HepG2 (cell line): Measurements from ENCODE around the gene MSRB3. TPM values are rescaled to one million over a fixed set of nuclear protein-coding genes. Genes with fewer than 3 reads are reported as not detected.

ENCODE experiments used
- ATAC-seq: fragments of 200-7000 bp; cut with Tn5 transposase; 3 replicates; pipeline ENCODE4 v1.9.1; 2020; ENCODE audit warnings: mild to moderate bottlenecking, moderate library complexity
- BruUV-seq: library from RNA; stranded (reverse); fragments of 400-500 nt; replicated peaks from 2 replicates; lab custom pipeline; 2021; lab: Mats Ljungman, UMichigan
- CTCF ChIA-PET: fragments of 300-600 bp; formaldehyde crosslinking; extraction: SDS; loops from one replicate; lab custom pipeline; 2021; ENCODE audit warnings: low total read pairs, inconsistent platforms, low intra/inter-chr PET ratio; lab: Yijun Ruan, JAX
- POLR2A ChIA-PET: fragments of 350-600 bp; sonication (Branson Sonifier 250); formaldehyde crosslinking; loops from one replicate; lab custom pipeline; 2020; ENCODE audit warnings: antibody characterized with exemption, inconsistent platforms; lab: Yijun Ruan, JAX
- DNase-seq: peaks from one replicate; pipeline ENCODE4 v3.0.0-alpha.2; 2015; ENCODE audit warnings: low spot score
- FAIRE-seq: peaks from 3 replicates; lab custom pipeline; 2011; peaks lifted over from hg19 to GRCh38; lab: Jason Lieb, UNC
- H2AFZ ChIP-seq: one replicate; pipeline ENCODE4 v1.6.1; 2011; ENCODE audit warnings: low read length, inconsistent platforms
- H3K27ac ChIP-seq: fragments of 300-600 bp; 3 replicates; pipeline ENCODE4 v1.8.0; 2011; ENCODE audit warnings: mixed run types, mild to moderate bottlenecking, mixed read lengths, low read length, inconsistent platforms; ENCODE audit not compliant: insufficient read depth; ENCODE audit errors: extremely low read length
- H3K27me3 ChIP-seq, 2 experiments: fragments of 200-600 bp in 1 of 2; 2 replicates in 1 of 2; 3 replicates in 1 of 2; pipeline versions ENCODE4 v1.6.0 to v1.8.0; 2011; ENCODE audit warnings: low read length in 2 of 2, mild to moderate bottlenecking in 2 of 2, moderate library complexity in 2 of 2, inconsistent platforms in 1 of 2; ENCODE audit not compliant: insufficient read depth in 2 of 2, control insufficient read depth in 1 of 2
- H3K36me3 ChIP-seq, 2 experiments: fragments of 200-600 bp in 1 of 2; replicated peaks in 1 of 2; 2 replicates in 1 of 2; 3 replicates in 1 of 2; pipeline versions ENCODE4 v1.5.1 to v1.8.0; 2011; ENCODE audit warnings: low read length in 2 of 2, inconsistent platforms in 1 of 2; ENCODE audit not compliant: insufficient read depth in 2 of 2, control insufficient read depth in 1 of 2
- H3K4me1 ChIP-seq: 2 replicates; pipeline ENCODE4 v1.5.1; 2012; ENCODE audit warnings: low read length, inconsistent platforms; ENCODE audit not compliant: insufficient read depth
- H3K4me2 ChIP-seq: 2 replicates; pipeline ENCODE4 v1.6.0; 2011; ENCODE audit warnings: low read depth, low read length, inconsistent platforms
- H3K4me3 ChIP-seq, 3 experiments: fragments of 200-600 bp in 1 of 3; sonication (generic), shearing (Covaris generic) in 1 of 3; replicated peaks in 1 of 3; 2 replicates each; pipeline ENCODE4 v1.5.1; 2011 to 2016; ENCODE audit warnings: low read length in 3 of 3, inconsistent platforms in 2 of 3, low read depth in 2 of 3, mild to moderate bottlenecking in 2 of 3, control low read depth in 1 of 3, mixed read lengths in 1 of 3; ENCODE audit not compliant: insufficient read depth in 1 of 3
- H3K79me2 ChIP-seq: one replicate; pipeline ENCODE4 v1.6.1; 2011; ENCODE audit warnings: low read length, inconsistent platforms; ENCODE audit not compliant: insufficient read depth
- H3K9ac ChIP-seq: 2 replicates; pipeline ENCODE4 v1.6.0; 2011; ENCODE audit warnings: mild to moderate bottlenecking, low read depth, low read length, inconsistent platforms; ENCODE audit not compliant: insufficient read depth
- H3K9me3 ChIP-seq: 2 replicates; pipeline ENCODE4 v1.5.1; 2012; ENCODE audit warnings: mild to moderate bottlenecking, low read length
- H4K20me1 ChIP-seq: 2 replicates; pipeline ENCODE4 v1.6.0; 2011; ENCODE audit warnings: inconsistent platforms, mild to moderate bottlenecking, low read length, moderate library complexity; ENCODE audit not compliant: insufficient read depth
- CSRNP2 ChIP-seq: sonication (generic); formaldehyde crosslinking; conservative IDR thresholded peaks from 2 replicates; pipeline ENCODE4 v1.8.0; 2022; ENCODE audit warnings: low read depth, missing genetic modification reagents
- GMEB2 ChIP-seq: IDR thresholded peaks from 2 replicates; pipeline ENCODE4 v1.6.1; 2016; ENCODE audit warnings: missing biosample characterization, missing genetic modification reagents, low read depth
- HMG20B ChIP-seq: conservative IDR thresholded peaks from 2 replicates; pipeline ENCODE4 v1.6.1; 2016; ENCODE audit warnings: missing genetic modification reagents, missing compliant biosample characterization
- KDM3A ChIP-seq: IDR thresholded peaks from 2 replicates; pipeline ENCODE4 v1.6.1; 2018; ENCODE audit warnings: low read depth, missing compliant biosample characterization
- SNAI1 ChIP-seq: sonication (generic); formaldehyde crosslinking; IDR thresholded peaks from 2 replicates; pipeline ENCODE4 v1.5.0; 2020; ENCODE audit warnings: mild to moderate bottlenecking, missing genetic modification reagents, borderline replicate concordance
- TBL1XR1 ChIP-seq: fragments of 150-350 bp; IDR thresholded peaks from 2 replicates; pipeline ENCODE4 v1.6.1; 2014; ENCODE audit warnings: borderline replicate concordance, low read length; ENCODE audit not compliant: partially characterized antibody
- ZNF180 ChIP-seq: sonication (generic); formaldehyde crosslinking; IDR thresholded peaks from 2 replicates; pipeline ENCODE4 v1.4.0; 2020; ENCODE audit warnings: low read depth, missing genetic modification reagents, borderline replicate concordance
- ZNF276 ChIP-seq: sonication (generic); formaldehyde crosslinking; IDR thresholded peaks from 2 replicates; pipeline ENCODE4 v1.4.0; 2020; ENCODE audit warnings: mild to moderate bottlenecking, low read depth, missing genetic modification reagents
- ZNF3 ChIP-seq: IDR thresholded peaks from 2 replicates; pipeline ENCODE4 v1.7.0; 2017; ENCODE audit warnings: inconsistent platforms
- ZNF33A ChIP-seq: sonication (generic); formaldehyde crosslinking; IDR thresholded peaks from 2 replicates; pipeline ENCODE4 v1.5.1; 2020; ENCODE audit warnings: missing genetic modification reagents, mild to moderate bottlenecking, moderate library complexity, borderline replicate concordance
- ZNF510 ChIP-seq: sonication (generic); formaldehyde crosslinking; IDR thresholded peaks from 2 replicates; pipeline ENCODE4 v1.4.0; 2020; ENCODE audit warnings: low read depth, mild to moderate bottlenecking, missing genetic modification reagents
- ZNF678 ChIP-seq: sonication (generic); formaldehyde crosslinking; IDR thresholded peaks from 2 replicates; pipeline ENCODE4 v1.4.0; 2020; ENCODE audit warnings: mild to moderate bottlenecking, missing genetic modification reagents
- ZZZ3 ChIP-seq: sonication (generic); formaldehyde crosslinking; IDR thresholded peaks from 2 replicates; pipeline ENCODE4 v1.4.0; 2020; ENCODE audit warnings: missing genetic modification reagents, mild to moderate bottlenecking, borderline replicate concordance
- WGBS: methylation state at CpG from one replicate; pipeline ENCODE4 v1.1.6; 2017; ENCODE audit warnings: low lambda C conversion rate; 5-methylcytosine and 5-hydroxymethylcytosine counted together
- in situ Hi-C: cut with HindIII; loops from 2 replicates; pipeline ENCODE4 v1.10.0; 2017; ENCODE audit warnings: low pct_unique_long_range_greater_than_20kb; ENCODE audit not compliant: extremely low pct_ligation_motif_present
- intact Hi-C: fragments of 100-400 bp; cut with micrococcal nuclease; formaldehyde crosslinking; loops from one replicate; pipeline ENCODE4 v1.10.0; 2022; ENCODE audit not compliant: unreplicated experiment
- polyA plus RNA-seq, 8 experiments: library from polyadenylated mRNA; depleted of rRNA in 3 of 8; stranded (reverse) in 7 of 8; unstranded in 1 of 8; fragments of >200 nt; fragmentation: Illumina TruSeq in 4 of 8; extraction: Trizol in 4 of 8; gene quantifications; 2 replicates each; pipeline versions ENCODE4 v1.2.1 to v1.2.3, GENCODE V29; 2011 to 2016; ENCODE audit warnings: low read depth in 4 of 8, missing spikeins in 1 of 8, mixed read lengths in 1 of 8; ENCODE audit not compliant: insufficient read depth in 1 of 8
- total RNA-seq, 5 experiments: library from RNA; depleted of rRNA; stranded (reverse); fragments of >200 nt; fragmentation: Illumina TruSeq; extraction: Trizol; gene quantifications; 2 replicates each; pipeline ENCODE4 v1.2.3, GENCODE V29; 2016; ENCODE audit warnings: low read depth in 1 of 5

Gene MSRB3
- total and polyA plus RNA-seq, 2 of the 13 experiments (the other 11 are each of a cell fraction or from before 2014, with no cell fraction given) = 1.5 to 1.9 TPM

- no peak for TF ChIP-seq ZNF510 (CRISPR knock-in tag)
- Histone ChIP-seq H4K20me1 (no peaks in the 10 kb centered on the region), H3K4me2 (no peak overlapping the region), H3K4me1 (no peaks in the 10 kb centered on the region), H3K9me3 (no peaks in the 10 kb centered on the region), H3K27ac (no peak overlapping the region), H3K36me3 (no peaks in the 10 kb centered on the region), H3K4me3 (no peak overlapping the region), H3K9ac (no peak overlapping the region), H3K79me2 (no peaks in the 10 kb centered on the region), H3K27me3 (no peaks in the 10 kb centered on the region), H2AFZ (no peak overlapping the region)
- BruUV-seq = no TSS peak
- ChIA-PET POLR2A (no interaction called here), CTCF (no interaction called here)
- DNase-seq = no peak
- in situ Hi-C loops = no loop called here
- intact Hi-C loops = no loop called here
- FAIRE-seq = no peak
- no peak for ATAC-seq
These were observed 94.1 kb downstream of the MSRB3 start for GRCh38 chr12:65372574-65372973.

GRCh38 chr12:65384240-65384639 is 105.8 kb downstream of the MSRB3 start:
- Histone ChIP-seq H4K20me1 (no peaks in the 10 kb centered on the region), H3K27ac (no peak overlapping the region), H3K4me1 (peaks cover 5% of the 10 kb centered on the region; the same call in 1 of the 2 replicates), H2AFZ (no peak overlapping the region), H3K27me3 (no peaks in the 10 kb centered on the region), H3K36me3 (no peaks in the 10 kb centered on the region), H3K9me3 (no peaks in the 10 kb centered on the region), H3K4me2 (no peak overlapping the region), H3K9ac (no peak overlapping the region), H3K79me2 (no peaks in the 10 kb centered on the region), H3K4me3 (no peak overlapping the region)
- no peak for ATAC-seq
- BruUV-seq = no TSS peak
- DNase-seq = no peak
- no peak for FAIRE-seq
- CTCF ChIA-PET = no interaction called here
- intact Hi-C loops = no loop called here
- POLR2A ChIA-PET = no interaction called here
- WGBS = 23% methylated on average over 2 of the region's 2 CpGs
- in situ Hi-C loops = no loop called here
- no peak for TF ChIP-seq TBL1XR1
- TF ChIP-seq ZNF180 (CRISPR knock-in tag) = no peak
- no peak for TF ChIP-seq KDM3A (CRISPR knock-in tag)
- no peak for TF ChIP-seq GMEB2 (CRISPR knock-in tag)
- no peak for TF ChIP-seq ZZZ3 (CRISPR knock-in tag)
- TF ChIP-seq SNAI1 (CRISPR knock-in tag) = no peak
- no peak for TF ChIP-seq ZNF3 (CRISPR knock-in tag)
- no peak for TF ChIP-seq ZNF33A (CRISPR knock-in tag)
- TF ChIP-seq ZNF678 = no peak
- TF ChIP-seq ZNF276 (CRISPR knock-in tag) = no peak
- TF ChIP-seq CSRNP2 = no peak
- no peak for TF ChIP-seq HMG20B (CRISPR knock-in tag)
